Measurements from ENCODE around the gene TLCD4. TPM values are rescaled to one million over a fixed set of nuclear protein-coding genes. Genes with fewer than 3 reads are reported as not detected.

The TLCD4 gene
- total RNA-seq, 1 experiment from 2014 or later = 2.9 TPM

DNA sequence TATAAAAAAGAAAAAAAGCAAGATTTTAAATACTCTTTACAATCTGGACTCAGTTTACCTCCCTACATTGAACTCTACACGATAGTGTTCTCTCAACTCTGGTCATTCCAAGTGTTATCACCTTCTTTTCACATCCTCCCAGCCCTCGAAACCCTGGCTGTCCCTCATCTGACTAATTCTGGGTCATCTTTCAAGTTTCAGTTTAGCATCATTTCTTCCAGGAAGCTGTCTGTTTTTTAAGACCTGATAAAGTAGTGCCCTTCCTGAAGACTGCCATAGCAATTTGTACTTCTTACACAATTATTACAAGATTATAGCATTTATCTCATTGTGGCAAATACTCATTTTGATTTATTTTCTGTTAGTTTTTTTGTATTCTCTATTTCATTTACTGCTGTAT, 45.6 kb upstream of the TLCD4 start:
- ATAC-seq = no peak
- no peaks in the 10 kb centered on the region for H3K9me3 ChIP-seq (ENCODE audit: control insufficient read depth, insufficient read depth, low read depth, low read length)
- no peak overlapping the region; the same call in 1 of the 2 replicates for H3K27ac ChIP-seq (ENCODE audit: low read length)
- H3K4me3 ChIP-seq (ENCODE audit: low read depth in 2 of 2, low read length in 2 of 2) = peak overlapping the region in 1 of 2 experiments; percentile 65; a peak in 2 of 4 replicates
- ChIA-PET POLR2A (no interaction called here), CTCF (no interaction called here)
- in situ Hi-C loops (cut with HindIII; ENCODE audit: low pct_unique_long_range_greater_than_20kb, low sequenced_read_pairs) (no loop called here), intact Hi-C loops (cut with micrococcal nuclease; ENCODE audit: unreplicated experiment) (no loop called here)
- TF ChIP-seq POLR2AphosphoS5 (IDR thresholded peaks at IDR 0.05; ENCODE audit: low read depth, low read length) = no peak
- TF ChIP-seq TCF7L2 (IDR thresholded peaks at IDR 0.05; ENCODE audit: low read depth, low read length) = no peak
- TF ChIP-seq, protein P1, sequence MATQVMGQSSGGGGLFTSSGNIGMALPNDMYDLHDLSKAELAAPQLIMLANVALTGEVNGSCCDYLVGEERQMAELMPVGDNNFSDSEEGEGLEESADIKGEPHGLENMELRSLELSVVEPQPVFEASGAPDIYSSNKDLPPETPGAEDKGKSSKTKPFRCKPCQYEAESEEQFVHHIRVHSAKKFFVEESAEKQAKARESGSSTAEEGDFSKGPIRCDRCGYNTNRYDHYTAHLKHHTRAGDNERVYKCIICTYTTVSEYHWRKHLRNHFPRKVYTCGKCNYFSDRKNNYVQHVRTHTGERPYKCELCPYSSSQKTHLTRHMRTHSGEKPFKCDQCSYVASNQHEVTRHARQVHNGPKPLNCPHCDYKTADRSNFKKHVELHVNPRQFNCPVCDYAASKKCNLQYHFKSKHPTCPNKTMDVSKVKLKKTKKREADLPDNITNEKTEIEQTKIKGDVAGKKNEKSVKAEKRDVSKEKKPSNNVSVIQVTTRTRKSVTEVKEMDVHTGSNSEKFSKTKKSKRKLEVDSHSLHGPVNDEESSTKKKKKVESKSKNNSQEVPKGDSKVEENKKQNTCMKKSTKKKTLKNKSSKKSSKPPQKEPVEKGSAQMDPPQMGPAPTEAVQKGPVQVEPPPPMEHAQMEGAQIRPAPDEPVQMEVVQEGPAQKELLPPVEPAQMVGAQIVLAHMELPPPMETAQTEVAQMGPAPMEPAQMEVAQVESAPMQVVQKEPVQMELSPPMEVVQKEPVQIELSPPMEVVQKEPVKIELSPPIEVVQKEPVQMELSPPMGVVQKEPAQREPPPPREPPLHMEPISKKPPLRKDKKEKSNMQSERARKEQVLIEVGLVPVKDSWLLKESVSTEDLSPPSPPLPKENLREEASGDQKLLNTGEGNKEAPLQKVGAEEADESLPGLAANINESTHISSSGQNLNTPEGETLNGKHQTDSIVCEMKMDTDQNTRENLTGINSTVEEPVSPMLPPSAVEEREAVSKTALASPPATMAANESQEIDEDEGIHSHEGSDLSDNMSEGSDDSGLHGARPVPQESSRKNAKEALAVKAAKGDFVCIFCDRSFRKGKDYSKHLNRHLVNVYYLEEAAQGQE (IDR thresholded peaks at IDR 0.05; ENCODE audit: insufficient read depth in 1 of 2, low read depth in 2 of 2, low read length in 1 of 2) = no peak
- TF ChIP-seq SIN3A (IDR thresholded peaks at IDR 0.05; ENCODE audit: borderline replicate concordance, insufficient read depth, low read depth, low read length) = no peak
- TF ChIP-seq, protein P2, sequence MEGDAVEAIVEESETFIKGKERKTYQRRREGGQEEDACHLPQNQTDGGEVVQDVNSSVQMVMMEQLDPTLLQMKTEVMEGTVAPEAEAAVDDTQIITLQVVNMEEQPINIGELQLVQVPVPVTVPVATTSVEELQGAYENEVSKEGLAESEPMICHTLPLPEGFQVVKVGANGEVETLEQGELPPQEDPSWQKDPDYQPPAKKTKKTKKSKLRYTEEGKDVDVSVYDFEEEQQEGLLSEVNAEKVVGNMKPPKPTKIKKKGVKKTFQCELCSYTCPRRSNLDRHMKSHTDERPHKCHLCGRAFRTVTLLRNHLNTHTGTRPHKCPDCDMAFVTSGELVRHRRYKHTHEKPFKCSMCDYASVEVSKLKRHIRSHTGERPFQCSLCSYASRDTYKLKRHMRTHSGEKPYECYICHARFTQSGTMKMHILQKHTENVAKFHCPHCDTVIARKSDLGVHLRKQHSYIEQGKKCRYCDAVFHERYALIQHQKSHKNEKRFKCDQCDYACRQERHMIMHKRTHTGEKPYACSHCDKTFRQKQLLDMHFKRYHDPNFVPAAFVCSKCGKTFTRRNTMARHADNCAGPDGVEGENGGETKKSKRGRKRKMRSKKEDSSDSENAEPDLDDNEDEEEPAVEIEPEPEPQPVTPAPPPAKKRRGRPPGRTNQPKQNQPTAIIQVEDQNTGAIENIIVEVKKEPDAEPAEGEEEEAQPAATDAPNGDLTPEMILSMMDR (IDR thresholded peaks at IDR 0.05) = no peak
- no peak for DNase-seq (ENCODE audit: low read depth, low spot score)
- BruUV-seq (replicated peaks) = no TSS peak
- no peaks in the 10 kb centered on the region for H3K36me3 ChIP-seq (ENCODE audit: control insufficient read depth, insufficient read depth, low read length)
- no peaks in the 10 kb centered on the region for H3K4me1 ChIP-seq (ENCODE audit: control insufficient read depth, insufficient read depth, low read length)
- H3K27me3 ChIP-seq (ENCODE audit: control insufficient read depth, insufficient read depth, low read length) = no peaks in the 10 kb centered on the region

DNA sequence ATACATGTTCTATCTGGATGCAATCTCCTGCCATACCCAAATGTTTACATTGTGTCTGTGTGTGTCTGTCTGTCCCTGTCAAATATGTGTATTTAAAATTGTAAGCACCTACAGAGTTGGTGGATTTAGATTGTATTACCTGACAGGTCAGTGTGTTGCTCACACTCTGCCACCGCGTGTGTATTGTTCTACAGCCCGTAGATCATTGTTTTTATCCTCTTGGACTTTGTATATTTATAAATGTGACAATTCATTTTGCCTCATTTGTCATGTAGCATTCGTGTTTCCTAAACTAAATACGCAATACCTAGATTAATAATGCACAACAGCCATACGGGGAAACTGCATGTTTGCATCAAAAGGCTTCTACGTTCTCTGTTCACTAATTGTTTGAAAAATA, 45.0 kb upstream of the TLCD4 start:
- H3K4me3 ChIP-seq (ENCODE audit: low read depth in 2 of 2, low read length in 2 of 2) = peak overlapping the region; percentile 65 to 69

More for the DNA sequence above, 45.0 kb upstream of the TLCD4 start:
- DNase-seq (ENCODE audit: low read depth, low spot score) (no peak), ATAC-seq (no peak)
- H3K4me1 ChIP-seq (ENCODE audit: control insufficient read depth, insufficient read depth, low read length) = no peaks in the 10 kb centered on the region
- H3K27ac ChIP-seq (ENCODE audit: low read length) = peak overlapping the region; percentile 90
- TF ChIP-seq, protein P2 (IDR thresholded peaks at IDR 0.05) = no peak
- TF ChIP-seq POLR2AphosphoS5 (IDR thresholded peaks at IDR 0.05; ENCODE audit: low read depth, low read length) (no peak), SIN3A (IDR thresholded peaks at IDR 0.05; ENCODE audit: borderline replicate concordance, insufficient read depth, low read depth, low read length) (no peak)
- intact Hi-C loops (cut with micrococcal nuclease; ENCODE audit: unreplicated experiment) (no loop called here), in situ Hi-C loops (cut with HindIII; ENCODE audit: low pct_unique_long_range_greater_than_20kb, low sequenced_read_pairs) (no loop called here)
- no peaks in the 10 kb centered on the region for H3K27me3 ChIP-seq (ENCODE audit: control insufficient read depth, insufficient read depth, low read length)
- H3K36me3 ChIP-seq (ENCODE audit: control insufficient read depth, insufficient read depth, low read length) = no peaks in the 10 kb centered on the region
- H3K9me3 ChIP-seq (ENCODE audit: control insufficient read depth, insufficient read depth, low read depth, low read length) = no peaks in the 10 kb centered on the region
- POLR2A ChIA-PET = no interaction called here
- CTCF ChIA-PET = no interaction called here
- no TSS peak for BruUV-seq (replicated peaks)
